HepG2 (cell line): ENCODE results near the gene SAC3D1.

Source experiments
- CEBPZ ChIP-seq: IDR thresholded peaks from 2 replicates; pipeline ENCODE4 v1.6.1; 2012; ENCODE audit warnings: low read length, improper control_type of control experiment
- CREB1 ChIP-seq, 2 experiments: fragments of 450-650 bp in 1 of 2; IDR thresholded peaks; 2 replicates each; pipeline ENCODE4 v1.6.1; 2016 to 2017; ENCODE audit warnings: control low read depth in 1 of 2, mild to moderate bottlenecking in 1 of 2, missing compliant biosample characterization in 1 of 2, missing genetic modification characterization in 1 of 2
- CTCF ChIP-seq: sonication (generic); formaldehyde crosslinking; IDR thresholded peaks from 2 replicates; pipeline ENCODE4 v1.5.0; 2020; ENCODE audit warnings: mild to moderate bottlenecking, missing genetic modification reagents, moderate library complexity
- FOXK2 ChIP-seq: fragments of 450-650 bp; IDR thresholded peaks from 2 replicates; pipeline ENCODE4 v1.6.1; 2016
- HMGA1 ChIP-seq: sonication (generic); formaldehyde crosslinking; conservative IDR thresholded peaks from 2 replicates; pipeline ENCODE4 v1.4.0; 2020; ENCODE audit warnings: missing genetic modification reagents
- MAX ChIP-seq: IDR thresholded peaks from 2 replicates; pipeline ENCODE4 v1.6.1; 2012; ENCODE audit warnings: inconsistent platforms
- MYC ChIP-seq: sonication (generic); formaldehyde crosslinking; IDR thresholded peaks from 2 replicates; pipeline ENCODE4 v1.9.0; 2021; ENCODE audit warnings: missing genetic modification reagents, borderline replicate concordance
- NBN ChIP-seq: fragments of 450-650 bp; conservative IDR thresholded peaks from 2 replicates; pipeline ENCODE4 v1.6.1; 2017
- NFRKB ChIP-seq: fragments of 450-650 bp; IDR thresholded peaks from 2 replicates; pipeline ENCODE4 v1.6.1; 2017
- PAX8 ChIP-seq: sonication (generic); formaldehyde crosslinking; IDR thresholded peaks from 2 replicates; pipeline ENCODE4 v1.8.0; 2022; ENCODE audit warnings: mild to moderate bottlenecking, missing genetic modification reagents, borderline replicate concordance
- TEAD2 ChIP-seq: sonication (generic); formaldehyde crosslinking; IDR thresholded peaks from 2 replicates; pipeline ENCODE4 v1.9.0; 2021; ENCODE audit warnings: missing genetic modification reagents
- ZBTB40 ChIP-seq, 2 experiments: fragments of 450-650 bp in 1 of 2; sonication (generic) in 1 of 2; formaldehyde crosslinking in 1 of 2; IDR thresholded peaks; 2 replicates each; pipeline versions ENCODE4 v1.6.1 to v1.8.0; 2016 to 2022; ENCODE audit warnings: antibody characterized with exemption in 1 of 2, mild to moderate bottlenecking in 1 of 2, missing genetic modification reagents in 1 of 2
- ZNF276 ChIP-seq: sonication (generic); formaldehyde crosslinking; IDR thresholded peaks from 2 replicates; pipeline ENCODE4 v1.4.0; 2020; ENCODE audit warnings: mild to moderate bottlenecking, low read depth, missing genetic modification reagents
- ZNF362 ChIP-seq: sonication (generic); formaldehyde crosslinking; IDR thresholded peaks from 2 replicates; pipeline ENCODE4 v1.4.0; 2020; ENCODE audit warnings: missing genetic modification reagents, mild to moderate bottlenecking, borderline replicate concordance

GRCh38 chr11:64998141-64998540 lies 42.9 kb upstream of the SAC3D1 start:
- TF ChIP-seq ZNF276 (CRISPR knock-in tag) (no peak), HMGA1 (no peak), MAX (0 out of 2 replicates have a peak, but pooled peaks have one; percentile 25), CREB1 (IDR thresholded peaks at IDR 0.05) (no peak), CREB1 (CRISPR knock-in tag; IDR thresholded peaks at IDR 0.05) (no peak), ZBTB40 (IDR thresholded peaks at IDR 0.05) (no peak), ZBTB40 (CRISPR knock-in tag; IDR thresholded peaks at IDR 0.05) (no peak), MYC (CRISPR knock-in tag) (no peak), TEAD2 (CRISPR knock-in tag) (no peak), CEBPZ (no peak), NFRKB (no peak), NBN (no peak), ZNF362 (CRISPR knock-in tag) (no peak), FOXK2 (no peak), CTCF (no peak), PAX8 (CRISPR knock-in tag) (no peak)
